NK-92 (cell line): ENCODE results near the gene ITGAL.
"Not testable (repeated sequence)": the region's sequence is repeated elsewhere in the genome, so short reads cannot be mapped to it uniquely, and the experiment has no call there.

Experiments used
- DNase-seq: peaks from one replicate; lab custom pipeline; 2025; ENCODE audit not compliant: unreplicated experiment; lab: John Stamatoyannopoulos, UW

Gene ITGAL

GRCh38 chr16:30457743-30458560, 14.6 kb upstream of the ITGAL start:
- DNase-seq, result no peak

GRCh38 chr16:30458561-30459394, 13.8 kb upstream of the ITGAL start:
- DNase-seq, result no peak

- no peak for DNase-seq
Measured at GRCh38 chr16:30459456-30459855, 13.1 kb upstream of the ITGAL start.

GRCh38 chr16:30461426-30461825, 11.1 kb upstream of the ITGAL start:
- not testable (repeated sequence) for DNase-seq

- DNase-seq, result no peak
Measured at GRCh38 chr16:30464078-30464477, 8.5 kb upstream of the ITGAL start.

- no peak for DNase-seq
Measured at GRCh38 chr16:30470170-30470512, 2.4 kb upstream of the ITGAL start.

- no peak for DNase-seq
Measured at GRCh38 chr16:30470632-30470995, 1.9 kb upstream of the ITGAL start.

- no peak for DNase-seq
Measured at GRCh38 chr16:30473231-30474073, 910 bp downstream of the ITGAL start.

GRCh38 chr16:30474074-30474452, 1.5 kb downstream of the ITGAL start:
- DNase-seq, result no peak

- no peak for DNase-seq
Measured at GRCh38 chr16:30474684-30475083, 2.1 kb downstream of the ITGAL start.

- DNase-seq, result no peak
Measured at GRCh38 chr16:30476991-30477390, 4.4 kb downstream of the ITGAL start.

GRCh38 chr16:30477773-30478172, 5.2 kb downstream of the ITGAL start:
- DNase-seq, result not testable (repeated sequence)

GRCh38 chr16:30478766-30479478, 6.4 kb downstream of the ITGAL start:
- DNase-seq, result no peak

- no peak for DNase-seq
Measured at GRCh38 chr16:30481381-30481780, 8.8 kb downstream of the ITGAL start.

GRCh38 chr16:30482366-30482765, 9.8 kb downstream of the ITGAL start:
- no peak for DNase-seq

GRCh38 chr16:30484887-30485286, 12.3 kb downstream of the ITGAL start:
- DNase-seq, result no peak

- no peak for DNase-seq
Measured at GRCh38 chr16:30485818-30486436, 13.4 kb downstream of the ITGAL start.

- DNase-seq, result no peak
Measured at GRCh38 chr16:30488764-30489605, 16.4 kb downstream of the ITGAL start.

- no peak for DNase-seq
Measured at GRCh38 chr16:30490210-30490609, 17.7 kb downstream of the ITGAL start.

GRCh38 chr16:30491229-30491628, 18.7 kb downstream of the ITGAL start:
- no peak for DNase-seq
